NCI-H748 (cell line): ENCODE measurements around the gene ERC2.

Source experiments
- DNase-seq: peaks from one replicate; lab custom pipeline; 2025; ENCODE audit not compliant: unreplicated experiment; lab: John Stamatoyannopoulos, UW

The ERC2 gene

DNA sequence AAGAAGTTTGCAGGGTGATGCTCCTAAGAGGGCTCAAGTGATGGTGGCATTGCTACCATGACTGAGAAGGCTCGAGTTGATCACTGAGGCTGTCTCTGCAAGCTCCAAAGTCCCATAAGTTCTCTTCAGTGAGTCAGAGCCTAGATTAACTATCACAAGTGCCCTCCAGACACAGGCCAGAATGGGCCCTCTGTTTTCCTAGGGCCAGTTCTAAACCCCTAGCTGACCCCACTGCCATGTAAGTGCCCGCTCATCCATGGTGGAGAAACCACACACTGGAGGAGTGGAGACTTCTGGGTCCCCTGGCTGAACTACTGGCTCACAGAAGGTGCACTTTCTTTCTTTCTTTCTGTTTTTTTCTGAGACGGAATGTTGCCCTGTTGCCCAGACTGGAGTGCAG, 893.6 kb downstream of the ERC2 start:
- no peak for DNase-seq

DNA sequence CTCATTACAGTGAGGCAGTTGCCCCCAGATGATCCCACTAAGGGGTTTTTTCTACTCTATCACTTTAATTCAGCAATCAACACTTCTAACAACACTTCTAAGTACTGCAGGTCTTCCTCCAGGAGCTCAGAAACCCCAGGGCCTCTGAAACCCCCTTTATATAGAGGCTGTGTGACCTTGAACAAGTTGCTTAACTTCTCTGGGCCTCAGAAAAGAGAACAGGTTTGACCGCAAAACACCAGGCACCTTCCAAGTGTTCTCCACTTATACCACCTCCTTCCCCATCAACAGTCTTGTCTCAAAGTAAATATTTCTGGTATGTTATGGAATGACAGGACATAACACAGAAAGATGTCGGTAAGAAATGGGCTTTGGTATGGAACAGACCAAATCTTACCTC, 895.5 kb downstream of the ERC2 start:
- DNase-seq, result no peak

DNA sequence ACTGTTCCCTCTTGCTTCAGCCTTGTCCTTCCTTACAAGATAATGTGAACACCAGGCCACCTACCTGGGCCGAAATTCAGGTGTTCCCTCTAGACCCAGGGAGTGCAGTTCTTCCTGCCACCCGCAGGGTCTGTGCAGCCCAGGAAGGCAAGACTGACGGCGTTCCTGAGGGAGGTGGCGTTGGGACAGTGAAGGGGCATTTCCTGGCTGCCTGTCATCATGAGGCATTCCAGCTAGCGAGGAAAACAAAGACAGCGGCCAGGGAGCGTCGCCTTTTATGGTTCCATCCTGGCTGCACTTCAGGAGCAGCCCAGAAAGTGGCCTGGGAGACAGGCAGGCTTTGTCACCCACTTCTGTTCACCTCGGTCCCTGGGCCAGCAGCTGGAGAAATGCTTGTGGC, 896.4 kb downstream of the ERC2 start:
- peak; percentile 11 for DNase-seq

DNA sequence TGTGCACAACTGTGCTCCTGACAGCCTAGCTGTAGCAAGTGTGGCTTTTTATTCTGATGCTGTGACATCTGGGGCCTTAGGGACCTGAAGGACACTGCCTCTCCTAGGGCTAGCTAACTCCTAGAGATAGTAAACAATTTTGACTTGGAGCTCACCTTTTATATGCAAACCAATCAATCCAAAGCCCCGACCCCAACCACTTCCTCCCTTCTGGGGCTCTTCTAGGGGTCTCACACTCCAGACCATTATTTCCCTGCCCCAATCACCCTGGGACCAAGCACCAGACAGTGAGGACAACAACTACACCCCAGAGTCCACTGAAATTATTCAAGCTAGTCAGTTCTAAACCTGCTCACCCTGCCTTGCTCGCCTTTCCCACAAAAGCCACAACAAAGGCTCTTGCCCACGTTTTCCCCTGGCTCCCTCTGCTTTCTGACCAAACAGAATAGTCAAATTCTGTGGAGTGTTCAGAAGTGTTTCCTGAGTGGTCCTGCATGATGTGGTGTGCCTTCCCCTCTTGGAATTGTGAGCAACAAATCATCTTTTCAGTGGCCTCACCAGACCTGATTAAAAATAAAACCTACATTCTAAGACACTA, 897.0 kb downstream of the ERC2 start:
- DNase-seq, result no peak

DNA sequence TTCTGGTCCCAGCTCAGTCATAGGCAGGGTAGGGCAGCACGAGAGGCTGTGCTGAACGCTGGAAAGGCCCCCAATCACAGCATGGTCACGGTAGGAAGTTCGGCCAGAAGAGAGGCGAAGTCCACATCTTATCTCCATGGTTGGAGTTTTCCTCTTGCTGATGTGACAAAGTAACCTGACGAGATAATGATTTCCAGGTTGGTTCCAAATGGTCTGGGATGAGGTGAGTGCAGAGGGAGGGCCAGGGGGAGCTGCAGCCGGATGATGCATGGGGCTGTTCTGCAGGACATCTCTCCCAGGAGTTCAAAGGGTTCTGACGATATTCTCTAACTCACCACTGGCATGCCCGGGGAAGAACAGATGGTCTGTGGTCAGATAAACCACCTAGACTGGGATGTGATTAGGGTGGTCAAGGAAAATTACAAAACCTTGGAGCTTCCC, 898.0 kb downstream of the ERC2 start:
- no peak for DNase-seq

DNA sequence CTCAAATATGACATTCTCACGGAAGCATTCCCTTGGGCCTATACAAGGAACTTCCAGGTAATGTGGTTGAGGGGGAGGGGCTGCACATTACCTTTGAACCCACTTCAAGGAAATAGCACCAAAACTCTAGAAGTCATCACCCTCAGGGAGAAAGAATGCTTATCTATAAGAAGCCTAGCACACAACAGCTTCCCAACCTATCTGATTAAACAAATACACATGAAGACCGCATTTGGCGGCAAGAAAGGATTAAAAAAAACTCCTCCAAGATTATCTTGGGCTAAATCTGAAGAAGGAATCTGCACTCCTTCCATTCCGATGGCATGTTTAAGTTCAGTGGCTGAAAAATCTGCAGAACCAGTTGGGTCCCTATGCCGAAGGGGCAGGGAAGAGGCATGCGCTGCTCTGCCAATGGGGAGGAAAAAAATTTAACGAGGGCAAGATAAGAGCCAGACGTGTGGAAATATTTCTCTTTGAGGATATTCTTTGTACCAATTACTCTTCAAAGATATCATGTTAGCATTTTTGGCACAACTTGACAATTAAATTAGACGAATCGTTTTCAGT, 899.2 kb downstream of the ERC2 start:
- no peak for DNase-seq

DNA sequence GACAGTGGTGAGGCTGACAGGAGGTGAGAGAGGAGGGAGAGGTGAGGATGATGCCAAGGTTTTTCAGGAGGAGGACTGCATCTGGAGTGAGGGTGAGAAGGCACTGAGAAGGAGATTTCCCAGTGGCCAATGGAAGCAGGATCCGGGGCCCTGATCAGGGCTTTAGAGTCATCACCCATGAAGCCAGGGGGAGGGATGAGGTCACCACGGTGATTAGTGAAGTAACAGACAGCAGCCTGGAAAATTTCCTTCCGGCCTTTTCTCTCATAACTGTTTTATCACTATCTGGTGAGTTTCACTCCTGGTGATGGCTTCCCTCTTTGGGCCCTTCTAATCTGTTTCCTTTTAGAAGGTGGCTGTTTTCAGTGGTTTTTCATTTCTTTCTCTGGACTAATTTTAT, 900.7 kb downstream of the ERC2 start:
- no peak for DNase-seq

DNA sequence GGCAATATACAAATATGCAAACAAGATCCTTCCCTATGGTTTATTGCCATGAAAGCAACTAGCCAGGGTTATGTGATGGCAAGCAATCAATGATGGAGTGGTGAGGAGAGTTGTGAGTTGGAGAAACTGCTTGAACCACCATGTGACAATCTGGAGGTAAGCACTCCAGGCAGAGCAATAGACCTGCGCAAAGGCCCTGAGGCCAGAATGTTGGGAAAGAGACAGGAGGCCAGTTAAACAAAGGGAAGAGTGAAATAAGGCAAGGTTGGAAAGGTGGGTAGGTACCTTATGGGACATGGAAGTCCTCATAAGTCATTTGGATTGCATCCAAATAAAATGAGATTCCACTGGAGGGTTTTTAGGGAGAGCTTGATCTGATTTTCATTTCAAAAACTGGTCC, 901.1 kb downstream of the ERC2 start:
- no peak for DNase-seq

DNA sequence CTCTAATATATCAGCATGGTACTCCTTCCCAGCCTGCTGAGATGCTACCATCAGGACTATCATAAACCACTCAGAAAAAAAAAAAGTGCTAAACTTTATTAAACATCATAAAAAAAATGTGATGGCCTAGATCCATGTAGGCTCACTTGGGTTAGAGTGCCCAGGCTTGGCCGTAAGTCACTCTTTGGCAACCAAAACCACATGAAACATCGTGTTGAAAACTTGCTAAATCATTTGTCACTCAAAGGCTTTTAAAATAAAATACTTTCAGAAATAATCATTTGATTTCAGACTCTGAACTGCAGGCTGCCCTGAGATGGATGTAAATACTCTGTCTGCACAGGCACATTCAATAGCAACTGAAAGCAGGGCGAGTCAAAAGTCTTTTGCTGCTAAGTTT, 902.7 kb downstream of the ERC2 start:
- DNase-seq, result no peak

DNA sequence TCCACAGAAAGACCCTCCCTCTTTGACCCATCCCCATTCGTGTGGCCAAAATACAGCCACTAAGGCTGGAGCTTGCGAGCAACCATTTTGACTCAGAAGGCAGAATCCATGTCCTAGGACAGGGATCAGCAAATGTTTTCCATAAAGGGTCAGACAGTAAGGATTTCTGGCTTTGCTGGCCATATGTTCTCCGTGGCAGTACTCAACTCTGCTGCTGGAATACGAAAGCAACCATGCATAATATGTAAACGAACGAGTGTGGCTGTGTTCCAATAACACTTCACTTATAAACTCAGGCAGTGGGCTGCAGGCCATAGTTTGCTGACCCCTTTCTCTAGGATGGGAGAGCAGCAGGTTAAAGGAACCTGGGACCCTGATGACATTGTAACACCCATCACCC, 903.5 kb downstream of the ERC2 start:
- DNase-seq, result no peak

DNA sequence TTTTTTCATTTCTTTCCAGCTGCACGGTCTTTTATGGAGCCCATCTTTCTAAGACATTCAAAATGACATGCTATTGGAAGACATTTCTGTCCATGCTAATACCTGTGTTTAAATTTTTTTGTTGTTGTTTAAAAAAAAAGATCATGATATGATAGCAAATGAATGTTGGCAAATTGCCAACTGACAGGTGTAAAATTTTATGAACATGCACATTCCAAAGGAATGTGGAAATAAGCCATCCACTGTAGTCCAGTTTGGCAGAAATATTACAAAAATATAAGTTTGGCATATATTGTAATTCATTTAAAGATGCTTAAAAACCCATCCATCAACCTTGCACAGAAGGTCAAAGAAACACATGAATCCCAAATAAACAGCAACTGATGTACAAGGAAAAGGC, 905.6 kb downstream of the ERC2 start:
- no peak for DNase-seq

DNA sequence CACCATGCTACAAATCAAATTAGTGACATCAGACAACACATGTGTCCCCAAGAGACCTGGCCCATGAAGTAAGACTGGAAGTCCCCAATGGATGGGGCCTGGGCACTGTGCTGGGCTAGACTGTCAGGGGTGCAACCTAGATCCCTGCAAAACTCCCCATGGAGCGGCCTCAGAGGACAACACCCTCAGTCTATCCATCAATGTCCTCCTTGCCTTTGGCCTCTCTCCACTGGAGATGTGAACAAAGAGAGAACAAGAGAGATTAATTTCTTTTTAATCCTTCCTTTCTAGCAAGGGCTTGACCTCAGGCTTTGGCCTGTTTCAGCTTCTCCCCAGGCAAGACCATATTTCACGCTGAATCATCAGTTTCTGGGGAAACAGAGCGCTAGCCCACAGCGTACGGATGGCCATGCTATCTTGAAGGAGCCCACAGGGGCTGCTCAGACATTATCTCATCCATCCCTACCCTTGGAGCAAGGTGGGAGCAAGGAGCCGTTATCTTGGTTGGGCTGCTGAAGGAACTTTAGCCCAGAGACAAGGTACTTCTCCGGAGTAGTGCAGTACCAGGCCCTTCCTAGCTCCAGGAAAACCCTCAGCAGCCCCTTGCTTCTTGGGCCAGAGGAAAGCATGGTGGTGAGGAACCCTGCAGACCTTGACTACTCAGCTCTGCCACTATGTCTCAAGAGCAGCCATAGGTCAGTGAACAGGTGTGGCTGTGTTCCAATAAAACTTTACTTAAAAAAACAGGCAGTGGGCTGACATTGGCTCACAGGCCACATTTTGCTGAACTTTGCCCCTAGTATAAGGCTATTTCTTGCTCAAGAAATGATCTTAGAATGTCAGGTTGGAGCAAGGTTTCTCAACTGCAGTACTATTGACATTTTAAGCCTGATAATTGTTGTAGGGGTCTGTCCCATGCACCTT, 908.5 kb downstream of the ERC2 start:
- no peak for DNase-seq

DNA sequence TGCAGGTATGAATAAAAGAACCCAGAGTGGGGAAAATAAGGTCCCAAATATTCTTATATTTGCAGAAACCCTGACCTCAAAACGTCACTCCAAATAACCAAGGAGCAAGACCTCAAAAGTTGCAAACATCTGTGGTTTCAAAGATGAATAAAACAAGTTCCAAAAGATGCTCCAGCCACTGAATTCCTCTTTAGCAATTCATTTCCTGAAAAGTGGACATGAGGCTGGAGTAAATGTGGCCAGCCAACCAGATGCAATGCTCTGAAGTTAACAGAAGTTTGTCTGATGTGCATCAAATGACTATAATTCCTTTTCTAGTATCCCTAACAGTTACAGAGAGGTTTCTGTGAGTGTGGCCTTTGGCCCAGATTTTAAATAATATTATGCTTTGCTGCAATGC, 910.0 kb downstream of the ERC2 start:
- DNase-seq, result no peak

DNA sequence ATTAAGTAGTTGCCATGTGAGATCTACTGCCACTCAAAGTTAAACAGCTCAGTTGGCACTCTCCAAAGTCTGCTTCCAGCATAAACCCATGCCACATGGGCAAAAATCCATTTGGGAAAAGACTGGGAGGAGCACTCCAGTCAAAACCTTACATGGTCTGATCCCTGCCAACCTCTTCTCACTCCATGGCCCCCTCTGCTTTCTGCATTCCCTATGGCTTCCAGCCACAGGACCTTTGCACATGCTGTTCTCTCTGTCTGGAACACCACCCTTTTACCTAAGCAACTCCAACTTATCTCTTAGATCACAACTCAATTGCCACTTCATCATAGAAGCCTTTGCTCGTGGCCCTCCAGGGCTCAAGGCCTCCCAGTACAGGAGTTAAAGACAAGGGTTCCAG, 910.7 kb downstream of the ERC2 start:
- no peak for DNase-seq

DNA sequence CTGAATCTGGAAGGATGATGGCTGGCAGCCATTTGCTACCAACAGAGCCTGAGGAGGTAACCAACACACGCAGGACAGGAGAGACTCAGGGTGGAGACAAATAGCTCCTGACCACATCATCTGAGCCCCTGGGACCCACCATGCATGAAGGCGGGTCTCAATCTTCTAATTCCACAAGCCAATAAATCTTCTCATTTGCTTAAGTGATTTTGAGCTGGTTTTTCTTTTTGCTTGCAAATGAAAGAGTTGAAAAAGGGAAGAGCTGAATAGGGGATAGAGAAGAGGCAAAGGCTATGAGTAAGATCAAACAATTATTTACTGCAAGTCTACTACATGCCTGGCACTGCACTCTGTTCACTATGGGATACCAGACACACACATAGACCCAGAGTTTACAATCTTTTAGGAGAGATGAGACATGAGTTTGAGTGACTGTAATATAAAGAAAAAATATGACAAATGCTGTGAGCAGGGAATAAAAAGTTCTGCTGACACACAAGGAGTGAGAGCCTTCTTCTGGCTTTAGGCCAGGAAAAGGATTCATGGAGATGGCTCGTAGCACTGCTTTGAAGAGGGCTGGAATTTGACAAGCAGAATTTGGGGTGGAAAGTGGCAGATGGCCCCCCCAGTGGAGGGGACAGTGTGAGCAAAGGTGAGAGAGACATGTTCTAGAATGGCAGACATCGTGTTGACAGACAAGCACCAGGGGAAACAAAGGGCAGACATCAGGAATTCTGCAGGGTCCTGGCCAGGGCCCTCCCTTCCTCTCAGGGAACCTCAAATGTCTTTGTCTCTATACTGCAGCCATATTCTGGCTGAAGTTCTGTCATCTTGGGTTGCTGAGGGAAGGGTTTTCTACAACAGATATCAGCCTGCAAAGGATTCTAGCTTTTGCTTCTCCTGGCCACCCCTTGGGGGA, 911.4 kb downstream of the ERC2 start:
- no peak for DNase-seq

DNA sequence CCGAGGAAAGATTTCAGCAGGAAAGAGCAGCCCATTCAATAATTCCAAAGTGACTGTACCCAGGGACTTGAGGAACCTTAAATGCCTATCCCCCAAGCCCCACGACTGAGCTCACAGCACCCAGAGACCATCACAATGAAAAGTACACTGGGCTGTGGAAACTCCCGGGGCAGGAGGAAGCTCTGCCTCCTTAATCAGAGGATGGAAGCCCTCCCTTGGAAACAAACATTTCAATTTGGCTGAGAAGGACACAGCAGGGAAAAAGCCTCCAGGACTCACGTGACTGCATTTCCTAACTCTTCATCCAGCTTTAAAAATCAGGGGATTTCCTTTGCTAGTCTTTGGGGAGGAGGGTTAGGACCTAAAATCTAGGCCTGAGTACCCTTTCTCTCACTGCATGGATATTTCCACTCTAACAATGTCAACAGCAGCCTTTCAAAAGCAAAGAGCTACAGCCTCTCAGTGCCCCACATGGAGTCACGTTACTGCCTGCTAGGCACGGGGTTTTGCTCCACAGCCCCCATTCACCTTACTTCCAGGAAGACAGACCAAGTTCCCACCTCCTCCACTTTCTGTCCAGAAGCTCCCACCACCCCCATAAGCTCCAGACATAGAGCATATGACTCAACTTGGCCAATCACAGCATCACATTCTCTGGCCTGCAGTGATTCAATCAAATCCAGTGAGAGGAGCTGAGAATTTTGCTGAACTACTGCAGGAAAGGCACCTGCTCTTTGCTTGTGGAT, 912.2 kb downstream of the ERC2 start:
- no peak for DNase-seq

DNA sequence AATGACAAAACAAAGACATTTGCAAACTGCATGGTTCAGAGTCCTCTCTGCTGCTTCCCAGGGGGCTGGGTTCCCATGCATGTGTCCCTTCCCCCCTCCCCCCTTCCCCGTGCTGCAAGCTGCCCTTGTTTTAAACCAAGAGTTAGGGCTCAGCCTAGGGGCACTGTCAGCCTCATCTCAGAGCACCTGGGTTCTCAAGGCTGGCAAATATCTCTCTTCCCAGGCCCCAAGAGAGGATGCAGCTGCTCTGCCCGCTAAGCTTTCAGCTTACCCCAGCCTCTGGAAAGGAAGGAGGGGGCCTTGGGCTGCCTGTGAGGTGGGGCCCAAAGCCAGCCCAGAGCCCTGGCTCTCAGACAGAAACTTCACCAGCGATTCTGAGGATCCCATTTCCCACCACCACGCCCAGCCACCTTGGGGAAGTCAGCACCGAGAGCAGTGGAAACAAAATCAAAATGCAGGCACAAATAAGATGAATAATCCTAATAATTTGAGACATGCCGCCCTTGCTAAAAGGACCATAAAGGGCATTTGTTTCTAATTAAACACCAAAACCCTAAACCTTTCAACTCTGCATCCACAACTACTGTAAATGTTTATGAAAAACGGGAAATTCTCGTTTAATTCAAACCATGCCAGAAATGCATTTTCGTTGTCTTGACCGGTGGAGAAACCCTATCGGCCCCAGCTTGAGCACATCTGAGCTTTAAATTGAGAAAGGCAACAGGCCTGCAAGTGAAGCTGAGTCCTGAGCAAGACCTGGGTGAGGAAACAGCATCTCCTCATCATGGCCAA, 913.4 kb downstream of the ERC2 start:
- no peak for DNase-seq

DNA sequence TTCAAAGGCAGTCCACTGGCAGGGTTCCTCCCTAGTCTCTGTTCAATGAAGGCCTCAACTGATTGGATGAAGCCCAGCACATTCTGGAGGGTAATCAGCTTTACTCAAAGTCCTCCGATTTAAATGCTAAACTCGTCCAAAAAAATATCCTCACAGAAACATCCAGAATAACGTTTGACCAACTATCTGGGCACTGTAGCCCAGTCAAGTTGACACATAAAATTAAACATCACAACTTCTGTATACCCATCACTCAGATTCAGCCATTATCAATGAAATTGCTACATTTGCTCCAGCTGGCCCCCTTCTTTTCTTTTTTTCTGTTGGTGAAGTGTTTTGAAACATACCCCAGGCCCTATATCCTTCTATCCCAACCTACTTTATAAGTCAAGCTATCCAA, 916.6 kb downstream of the ERC2 start:
- no peak for DNase-seq

DNA sequence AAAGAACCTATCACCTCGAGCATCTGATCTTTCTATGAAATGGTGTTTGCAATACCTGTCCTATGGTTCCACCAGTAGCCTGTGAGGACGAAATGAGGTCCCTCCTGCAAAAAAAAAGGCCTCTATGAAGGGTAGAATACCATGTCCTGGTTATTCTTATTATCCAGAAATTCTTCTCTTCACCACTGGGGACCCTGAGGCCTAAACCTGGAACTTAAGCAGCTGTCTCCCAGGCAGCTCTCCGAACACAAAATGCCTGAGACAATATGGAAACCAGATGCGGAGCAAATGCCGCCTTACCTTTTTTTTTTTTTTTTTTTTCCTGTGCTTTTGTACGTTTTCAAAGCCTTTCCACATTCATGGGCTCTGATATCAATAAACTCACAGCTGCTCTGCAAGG, 919.1 kb downstream of the ERC2 start:
- DNase-seq, result no peak
